IPS DF 19.7 (cell line): ENCODE results near the gene PDE1A.
"Not testable (repeated sequence)": the region's sequence is repeated elsewhere in the genome, so short reads cannot be mapped to it uniquely, and the experiment has no call there.

ENCODE experiments used
- DNase-seq: peaks from one replicate; pipeline ENCODE4 v3.0.0-alpha.2; 2013; ENCODE audit warnings: low read depth, low spot score

PDE1A gene

GRCh38 chr2:182358601-182359000, 68.2 kb downstream of the PDE1A start:
- DNase-seq, result no peak

DNA sequence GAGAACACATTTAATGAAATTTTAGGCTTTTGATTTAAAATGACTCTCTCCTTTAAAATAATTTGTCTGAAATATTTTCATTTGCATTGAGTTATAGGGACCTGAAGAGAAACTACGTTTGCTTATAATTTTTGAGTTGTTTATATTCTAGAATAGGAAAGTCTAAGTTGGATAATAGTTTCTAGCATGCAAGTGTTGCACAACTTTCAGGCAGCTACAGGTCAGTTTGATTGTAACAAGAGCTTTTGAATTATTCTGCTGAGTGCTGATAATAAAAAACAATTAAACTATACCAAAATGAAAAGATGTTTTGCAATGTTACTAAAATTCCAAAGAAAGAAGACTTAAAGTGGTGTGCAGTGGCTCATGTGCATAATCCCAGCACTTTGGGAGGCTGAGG, 71.0 kb downstream of the PDE1A start:
- DNase-seq, result no peak

GRCh38 chr2:182351427-182351826, 75.4 kb downstream of the PDE1A start:
- DNase-seq, result no peak

GRCh38 chr2:182349268-182349667, 77.6 kb downstream of the PDE1A start:
- no peak for DNase-seq

GRCh38 chr2:182345384-182345783, 81.5 kb downstream of the PDE1A start:
- no peak for DNase-seq

GRCh38 chr2:182330451-182331305, 96.2 kb downstream of the PDE1A start:
- DNase-seq, result no peak

DNA sequence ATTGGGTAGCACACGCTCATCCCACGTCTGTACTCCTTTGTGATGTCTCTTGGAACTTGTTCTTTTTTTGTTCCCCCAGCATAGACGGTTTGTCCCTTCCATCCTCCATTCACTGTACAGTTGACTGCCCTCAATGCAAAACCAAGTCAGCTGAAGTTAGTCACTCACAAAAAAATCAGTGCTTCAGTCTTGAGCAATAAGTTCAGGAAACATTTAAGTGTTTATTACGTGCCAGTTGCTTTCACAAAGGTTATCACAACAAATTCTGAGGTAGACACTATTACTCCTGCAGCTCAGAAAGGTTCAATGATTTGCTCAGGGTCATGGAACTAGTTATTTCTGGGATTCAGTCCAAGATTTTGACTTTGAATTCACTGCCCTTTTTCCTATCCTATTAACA, 102.2 kb downstream of the PDE1A start:
- no peak for DNase-seq

GRCh38 chr2:182321096-182321495, 105.7 kb downstream of the PDE1A start:
- DNase-seq, result no peak

- DNase-seq, result no peak
Observed at GRCh38 chr2:182319556-182320505, 107.0 kb downstream of the PDE1A start.

- no peak for DNase-seq
Observed at GRCh38 chr2:182318466-182319220, 108.2 kb downstream of the PDE1A start.

DNA sequence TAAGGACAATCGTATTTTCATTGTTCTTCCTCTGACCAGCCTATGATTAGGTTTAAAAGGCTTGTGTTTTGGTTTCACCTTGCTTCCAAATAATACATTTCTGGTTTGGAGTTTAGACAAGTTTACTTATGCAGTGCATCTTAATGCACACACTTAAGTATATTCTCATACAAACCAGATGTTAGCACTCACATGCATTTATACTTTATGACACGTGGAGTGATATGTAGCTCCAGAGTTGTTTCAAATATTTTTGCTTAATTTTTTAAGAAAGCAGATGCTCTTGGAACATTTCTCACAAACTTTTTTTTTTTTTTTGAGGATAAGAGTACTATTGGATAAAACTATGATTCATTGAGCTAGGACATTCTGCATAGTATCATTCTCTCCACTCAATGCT, 109.9 kb downstream of the PDE1A start:
- DNase-seq, result no peak

DNA sequence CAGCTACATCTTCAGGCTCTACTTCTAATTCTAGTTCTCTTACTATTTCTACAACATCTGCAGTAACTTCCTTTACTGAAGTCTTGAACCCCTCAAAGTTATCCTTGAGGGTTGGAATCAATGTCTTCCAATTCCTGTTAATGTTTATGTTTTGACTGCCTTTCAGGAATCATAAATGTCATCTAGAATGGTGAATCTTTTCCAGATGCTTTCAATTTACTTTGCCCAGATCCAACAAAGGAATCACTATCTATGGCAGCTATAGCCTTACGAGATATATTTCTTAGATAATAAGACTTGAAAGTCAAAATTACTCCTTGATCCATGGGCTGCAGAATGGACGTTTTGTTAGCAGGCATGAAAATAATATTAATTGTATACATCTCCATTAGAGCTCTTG, 123.9 kb downstream of the PDE1A start:
- no peak for DNase-seq

- no peak for DNase-seq
Observed at GRCh38 chr2:182302174-182302573, 124.7 kb downstream of the PDE1A start.

DNA sequence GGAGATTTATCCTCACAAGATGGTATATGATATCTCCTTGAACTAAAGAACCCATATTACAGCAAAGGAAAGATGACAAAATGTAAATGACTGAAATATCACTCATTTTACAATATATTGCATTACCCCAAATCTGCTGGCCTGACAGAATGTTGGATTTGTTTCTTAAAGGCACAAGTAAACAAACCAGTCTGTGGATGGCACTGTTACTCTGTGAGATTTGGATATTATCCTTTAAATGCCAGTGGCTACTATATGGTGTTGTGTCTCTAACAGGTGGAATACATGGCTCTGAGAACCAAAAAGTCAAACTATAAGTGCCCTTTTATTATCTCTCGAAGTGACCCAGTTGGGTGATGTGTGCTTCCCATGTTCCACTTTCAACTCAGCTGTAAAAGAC, 125.7 kb downstream of the PDE1A start:
- DNase-seq, result no peak

DNA sequence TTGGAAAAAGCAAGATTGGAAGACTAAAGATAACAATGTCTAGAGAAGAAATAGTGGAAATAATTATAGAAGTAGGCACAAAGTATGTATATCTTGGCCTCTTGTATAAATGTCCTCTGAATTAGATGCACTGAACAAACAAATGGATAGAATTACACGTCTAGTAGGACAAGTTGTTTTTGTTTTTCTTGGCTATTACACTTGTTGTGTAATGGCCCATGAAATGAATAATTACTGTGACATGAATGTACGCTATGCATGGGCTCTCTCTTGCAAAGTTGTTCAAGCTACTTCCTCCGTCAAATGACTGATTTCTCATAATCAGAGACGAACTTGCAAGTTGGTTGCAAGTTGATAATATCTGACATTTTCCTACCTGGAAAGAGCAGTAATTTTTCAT, 126.2 kb downstream of the PDE1A start:
- DNase-seq, result no peak

DNA sequence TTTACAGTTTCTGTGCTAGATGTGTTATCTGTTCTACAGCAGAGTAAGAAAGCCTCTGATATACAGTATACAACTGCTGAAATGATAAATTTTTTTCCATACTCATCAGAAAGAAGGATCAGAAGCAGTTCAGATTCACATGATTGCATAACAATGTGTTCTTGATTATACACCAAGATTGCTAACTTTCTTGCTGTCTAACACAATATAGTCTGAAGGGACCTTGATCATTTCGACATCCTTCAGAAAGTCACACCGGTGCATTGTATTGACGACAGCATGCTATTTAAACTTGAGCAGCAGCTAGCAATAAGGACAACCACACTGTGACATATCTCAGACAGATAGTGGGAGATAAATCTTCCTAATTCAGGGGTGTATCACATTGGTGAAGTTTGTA, 127.2 kb downstream of the PDE1A start:
- no peak for DNase-seq

DNA sequence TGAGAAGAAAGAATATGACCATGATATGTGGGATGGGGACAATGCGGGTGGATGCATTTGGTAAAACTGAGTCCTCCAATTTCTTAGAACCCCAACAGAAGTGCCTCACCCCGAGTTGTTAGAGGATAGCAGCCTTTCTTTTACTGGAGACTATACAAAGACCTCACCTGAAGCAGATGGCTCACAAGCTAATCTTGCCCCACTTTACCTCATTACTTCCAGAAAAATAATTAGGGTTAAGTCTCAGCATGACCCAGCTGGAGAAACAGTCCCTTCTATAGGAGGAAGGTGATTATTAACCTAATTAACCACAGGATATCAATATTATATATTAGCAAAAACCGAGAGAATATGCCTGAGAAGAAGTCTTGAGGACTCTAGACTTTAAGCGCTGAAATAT, 128.4 kb downstream of the PDE1A start:
- DNase-seq, result no peak

GRCh38 chr2:182291296-182291695, 135.5 kb downstream of the PDE1A start:
- no peak for DNase-seq

GRCh38 chr2:182283512-182283911, 143.3 kb downstream of the PDE1A start:
- DNase-seq, result no peak

GRCh38 chr2:182281276-182281675, 145.6 kb downstream of the PDE1A start:
- no peak for DNase-seq

GRCh38 chr2:182280118-182280517, 146.7 kb downstream of the PDE1A start:
- no peak for DNase-seq

DNA sequence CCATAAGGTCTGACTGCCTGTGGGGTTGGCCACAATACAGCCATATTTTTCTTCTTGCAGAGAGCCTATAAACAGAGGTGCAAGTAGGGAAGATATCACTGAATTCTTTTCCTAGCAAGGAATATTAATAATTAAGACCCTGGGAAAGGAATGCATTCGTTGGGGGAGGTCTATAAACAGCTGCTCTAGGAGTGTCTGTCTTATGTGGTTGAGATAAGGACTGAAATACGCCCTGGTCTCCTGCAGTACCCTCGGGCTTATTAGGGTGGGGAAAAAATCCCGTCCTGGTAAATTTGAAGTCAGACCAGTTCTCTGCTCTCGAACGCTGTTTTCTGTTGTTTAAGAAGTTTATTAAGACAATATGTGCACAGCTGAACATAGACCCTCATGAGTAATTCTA, 150.2 kb downstream of the PDE1A start:
- DNase-seq, result not testable (repeated sequence)
